Panc1 (cell line): ENCODE measurements around the gene XYLT1. TPM values are rescaled to one million over a fixed set of nuclear protein-coding genes. Genes with fewer than 3 reads are reported as not detected.

ENCODE experiments used
- ATAC-seq: fragments of 200-7000 bp; cut with Tn5 transposase; 2 replicates; pipeline ENCODE4 v1.9.1; 2020; ENCODE audit warnings: mild to moderate bottlenecking, moderate library complexity
- BruUV-seq: library from RNA; stranded (reverse); fragments of 400-500 nt; replicated peaks from 2 replicates; lab custom pipeline; 2021; lab: Mats Ljungman, UMichigan
- CTCF ChIA-PET: fragments of 300-600 bp; sonication (Branson Sonifier 250); formaldehyde crosslinking; loops from one replicate; lab custom pipeline; 2022; ENCODE audit warnings: antibody characterized with exemption; lab: Charles Lee
- POLR2A ChIA-PET: fragments of 300-600 bp; sonication (Branson Sonifier 250); formaldehyde crosslinking; loops from one replicate; lab custom pipeline; 2022; ENCODE audit warnings: antibody characterized with exemption; lab: Charles Lee
- DNase-seq: peaks from one replicate; pipeline ENCODE4 v3.0.0-alpha.2; 2010; ENCODE audit warnings: low read depth, low spot score
- H3K27ac ChIP-seq: 2 replicates; pipeline ENCODE4 v1.5.1; 2011; ENCODE audit warnings: mild to moderate bottlenecking, low read length, inconsistent platforms
- H3K27me3 ChIP-seq: fragments of 200-500 bp; sonication (Bioruptor generic); 2 replicates; pipeline ENCODE4 v1.6.0; 2014; ENCODE audit warnings: low read length, inconsistent platforms; ENCODE audit not compliant: control insufficient read depth, insufficient read depth
- H3K36me3 ChIP-seq: fragments of 200-500 bp; sonication (Bioruptor generic); 2 replicates; pipeline ENCODE4 v1.5.1; 2014; ENCODE audit warnings: inconsistent platforms, mild to moderate bottlenecking, low read length, moderate library complexity; ENCODE audit not compliant: control insufficient read depth, insufficient read depth
- H3K4me1 ChIP-seq: 2 replicates; pipeline ENCODE4 v1.5.1; 2011; ENCODE audit warnings: inconsistent platforms, mild to moderate bottlenecking, low read length, moderate library complexity; ENCODE audit not compliant: control insufficient read depth, insufficient read depth
- H3K4me3 ChIP-seq, 2 experiments: 2 replicates each; pipeline ENCODE4 v1.5.1; 2011 to 2012; ENCODE audit warnings: low read depth in 2 of 2, low read length in 2 of 2, mild to moderate bottlenecking in 2 of 2, inconsistent platforms in 1 of 2, moderate library complexity in 1 of 2
- H3K9me3 ChIP-seq: fragments of 200-500 bp; sonication (Bioruptor generic); 2 replicates; pipeline ENCODE4 v1.5.1; 2014; ENCODE audit warnings: low read depth, mild to moderate bottlenecking, inconsistent platforms, low read length, moderate library complexity; ENCODE audit not compliant: control insufficient read depth, insufficient read depth
- CTCF ChIP-seq: fragments of 450-650 bp; IDR thresholded peaks from 2 replicates; pipeline ENCODE4 v1.5.1; 2017; ENCODE audit warnings: mild to moderate bottlenecking
- POLR2AphosphoS5 ChIP-seq: IDR thresholded peaks from 2 replicates; pipeline ENCODE4 v1.6.1; 2012; ENCODE audit warnings: mild to moderate bottlenecking, low read depth, low read length, moderate library complexity
- REST ChIP-seq, 2 experiments: IDR thresholded peaks; 2 replicates each; pipeline ENCODE4 v1.6.1; 2011 to 2012; ENCODE audit warnings: low read depth in 2 of 2, control low read depth in 1 of 2, low read length in 1 of 2, mild to moderate bottlenecking in 1 of 2, moderate library complexity in 1 of 2; ENCODE audit not compliant: insufficient read depth in 1 of 2
- SIN3A ChIP-seq: IDR thresholded peaks from 2 replicates; pipeline ENCODE4 v1.6.1; 2012; ENCODE audit warnings: low read depth, mild to moderate bottlenecking, low read length, moderate library complexity, borderline replicate concordance; ENCODE audit not compliant: insufficient read depth
- TCF7L2 ChIP-seq: IDR thresholded peaks from 2 replicates; pipeline ENCODE4 v1.6.1; 2011; ENCODE audit warnings: mild to moderate bottlenecking, low read depth, low read length, inconsistent platforms
- in situ Hi-C: cut with HindIII; loops from 2 replicates; pipeline ENCODE4 v1.10.0; 2016; ENCODE audit warnings: low sequenced_read_pairs, low pct_unique_long_range_greater_than_20kb
- intact Hi-C: fragments of 100-400 bp; cut with micrococcal nuclease; formaldehyde crosslinking; loops from one replicate; pipeline ENCODE4 v1.10.0; 2022; ENCODE audit not compliant: unreplicated experiment
- total RNA-seq: library from RNA; stranded (reverse); gene quantifications from one replicate; pipeline ENCODE4 v1.2.1, GENCODE V29; 2021; ENCODE audit not compliant: unreplicated experiment

XYLT1 gene
- total RNA-seq, 1 experiment from 2014 or later: 0.62 TPM

GRCh38 chr16:17346621-17347569, 123.9 kb downstream of the XYLT1 start:
- intact Hi-C loops: no loop called here
- no peak overlapping the region for H3K27ac ChIP-seq
- in situ Hi-C loops: no loop called here
- H3K4me3 ChIP-seq: no peak overlapping the region
- ChIA-PET POLR2A (no interaction called here), CTCF (no interaction called here)
- DNase-seq (no peak), ATAC-seq (no peak)
- no peaks in the 10 kb centered on the region for H3K36me3 ChIP-seq
- no peaks in the 10 kb centered on the region for H3K4me1 ChIP-seq
- no peak for TF ChIP-seq CTCF
- no peak for TF ChIP-seq POLR2AphosphoS5
- TF ChIP-seq SIN3A: no peak
- no peak for TF ChIP-seq TCF7L2
- no peak for TF ChIP-seq REST (IDR thresholded peaks at IDR 0.05; ENCODE audit: insufficient read depth in 1 of 2, low read depth in 2 of 2, low read length in 1 of 2)
- H3K9me3 ChIP-seq: no peaks in the 10 kb centered on the region
- BruUV-seq: no TSS peak
- H3K27me3 ChIP-seq: no peaks in the 10 kb centered on the region

GRCh38 chr16:17345043-17345442, 125.7 kb downstream of the XYLT1 start:
- no peaks in the 10 kb centered on the region for H3K27me3 ChIP-seq
- no peak for TF ChIP-seq CTCF
- H3K4me3 ChIP-seq: no peak overlapping the region
- CTCF ChIA-PET: no interaction called here
- no TSS peak for BruUV-seq
- DNase-seq: no peak
- H3K27ac ChIP-seq: no peak overlapping the region
- POLR2A ChIA-PET: no interaction called here
- no peaks in the 10 kb centered on the region for H3K4me1 ChIP-seq
- no peak for ATAC-seq
- intact Hi-C loops: no loop called here
- in situ Hi-C loops: no loop called here
- no peaks in the 10 kb centered on the region for H3K9me3 ChIP-seq
- H3K36me3 ChIP-seq: no peaks in the 10 kb centered on the region
